Stimulated activated CD8-positive, alpha-beta memory T cell treated with anti-CD3 and anti-CD28 coated beads, Interleukin-4, amount 100 ng/mL, for 24 hours (primary cell): ENCODE data around the gene PPIP5K1.
"Not testable (repeated sequence)": the region's sequence is repeated elsewhere in the genome, so short reads cannot be mapped to it uniquely, and the experiment has no call there.

Experiments
- DNase-seq: peaks from one replicate; pipeline ENCODE4 v3.0.0-alpha.2; 2020; ENCODE audit warnings: low read depth

The PPIP5K1 gene

GRCh38 chr15:43589778-43590466 lies at the start of gene PPIP5K1:
PPIP5K1 (minus strand) TSS chr15:43590208; CDS start chr15:43584504, 5,704 bp downstream.
- not testable (repeated sequence) for DNase-seq

- DNase-seq: not testable (repeated sequence)
Measured at GRCh38 chr15:43638464-43639204, 48.6 kb upstream of the PPIP5K1 start.

- not testable (repeated sequence) for DNase-seq
Measured at GRCh38 chr15:43626937-43627336, 36.9 kb upstream of the PPIP5K1 start.

GRCh38 chr15:43625106-43625505 lies 35.1 kb upstream of the PPIP5K1 start:
- no peak for DNase-seq

GRCh38 chr15:43622068-43622799 lies 32.2 kb upstream of the PPIP5K1 start:
- not testable (repeated sequence) for DNase-seq

GRCh38 chr15:43618700-43619099 lies 28.7 kb upstream of the PPIP5K1 start, which contains the start of gene STRC:
STRC (minus strand) TSS chr15:43618800; CDS start chr15:43618722, 78 bp downstream.
- not testable (repeated sequence) for DNase-seq

GRCh38 chr15:43617750-43618149 lies 27.7 kb upstream of the PPIP5K1 start:
- DNase-seq: not testable (repeated sequence)

GRCh38 chr15:43602233-43602632 lies 12.2 kb upstream of the PPIP5K1 start:
- not testable (repeated sequence) for DNase-seq

- DNase-seq: not testable (repeated sequence)
Measured at GRCh38 chr15:43600200-43600599, 10.2 kb upstream of the PPIP5K1 start.

- not testable (repeated sequence) for DNase-seq
Measured at GRCh38 chr15:43599131-43599530, 9.1 kb upstream of the PPIP5K1 start.

GRCh38 chr15:43593328-43594190 lies 3.6 kb upstream of the PPIP5K1 start, which contains the start of gene CKMT1B:
CKMT1B (plus strand) TSS chr15:43594027; CDS start chr15:43594219, 192 bp downstream.
- DNase-seq: not testable (repeated sequence)

- not testable (repeated sequence) for DNase-seq
Measured at GRCh38 chr15:43592841-43593240, 2.8 kb upstream of the PPIP5K1 start.

GRCh38 chr15:43574607-43575006 lies 15.4 kb downstream of the PPIP5K1 start:
- not testable (repeated sequence) for DNase-seq

GRCh38 chr15:43566615-43567014 lies 23.4 kb downstream of the PPIP5K1 start:
- DNase-seq: not testable (repeated sequence)

GRCh38 chr15:43563793-43564192 lies 26.2 kb downstream of the PPIP5K1 start:
- not testable (repeated sequence) for DNase-seq

- not testable (repeated sequence) for DNase-seq
Measured at GRCh38 chr15:43562753-43563152, 27.3 kb downstream of the PPIP5K1 start.

GRCh38 chr15:43552986-43553385 lies 37.0 kb downstream of the PPIP5K1 start:
- DNase-seq: no peak

GRCh38 chr15:43552256-43552655 lies 37.8 kb downstream of the PPIP5K1 start:
- DNase-seq: no peak

GRCh38 chr15:43550527-43551363 lies 39.3 kb downstream of the PPIP5K1 start:
- no peak for DNase-seq

GRCh38 chr15:43547539-43547938 lies 42.5 kb downstream of the PPIP5K1 start:
- DNase-seq: no peak
